ENCODE measurements around the gene CYP2A13.
"Not testable (repeated sequence)": the region's sequence is repeated elsewhere in the genome, so short reads cannot be mapped to it uniquely, and the experiment has no call there.

The CYP2A13 gene, protein sequence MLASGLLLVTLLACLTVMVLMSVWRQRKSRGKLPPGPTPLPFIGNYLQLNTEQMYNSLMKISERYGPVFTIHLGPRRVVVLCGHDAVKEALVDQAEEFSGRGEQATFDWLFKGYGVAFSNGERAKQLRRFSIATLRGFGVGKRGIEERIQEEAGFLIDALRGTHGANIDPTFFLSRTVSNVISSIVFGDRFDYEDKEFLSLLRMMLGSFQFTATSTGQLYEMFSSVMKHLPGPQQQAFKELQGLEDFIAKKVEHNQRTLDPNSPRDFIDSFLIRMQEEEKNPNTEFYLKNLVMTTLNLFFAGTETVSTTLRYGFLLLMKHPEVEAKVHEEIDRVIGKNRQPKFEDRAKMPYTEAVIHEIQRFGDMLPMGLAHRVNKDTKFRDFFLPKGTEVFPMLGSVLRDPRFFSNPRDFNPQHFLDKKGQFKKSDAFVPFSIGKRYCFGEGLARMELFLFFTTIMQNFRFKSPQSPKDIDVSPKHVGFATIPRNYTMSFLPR

GRCh38 chr19:41088151-41088550, at the start of gene CYP2A13:
TSS of gene CYP2A13 (plus strand) at chr19:41088451. CDS start at chr19:41088472, 21 bp downstream.
- no peak within 1 kb of the TSS for H3K4me3 ChIP-seq (ENCODE audit: low read length)
- DNase-seq (ENCODE audit: low read depth) = no peak
- TF ChIP-seq, protein P1, sequence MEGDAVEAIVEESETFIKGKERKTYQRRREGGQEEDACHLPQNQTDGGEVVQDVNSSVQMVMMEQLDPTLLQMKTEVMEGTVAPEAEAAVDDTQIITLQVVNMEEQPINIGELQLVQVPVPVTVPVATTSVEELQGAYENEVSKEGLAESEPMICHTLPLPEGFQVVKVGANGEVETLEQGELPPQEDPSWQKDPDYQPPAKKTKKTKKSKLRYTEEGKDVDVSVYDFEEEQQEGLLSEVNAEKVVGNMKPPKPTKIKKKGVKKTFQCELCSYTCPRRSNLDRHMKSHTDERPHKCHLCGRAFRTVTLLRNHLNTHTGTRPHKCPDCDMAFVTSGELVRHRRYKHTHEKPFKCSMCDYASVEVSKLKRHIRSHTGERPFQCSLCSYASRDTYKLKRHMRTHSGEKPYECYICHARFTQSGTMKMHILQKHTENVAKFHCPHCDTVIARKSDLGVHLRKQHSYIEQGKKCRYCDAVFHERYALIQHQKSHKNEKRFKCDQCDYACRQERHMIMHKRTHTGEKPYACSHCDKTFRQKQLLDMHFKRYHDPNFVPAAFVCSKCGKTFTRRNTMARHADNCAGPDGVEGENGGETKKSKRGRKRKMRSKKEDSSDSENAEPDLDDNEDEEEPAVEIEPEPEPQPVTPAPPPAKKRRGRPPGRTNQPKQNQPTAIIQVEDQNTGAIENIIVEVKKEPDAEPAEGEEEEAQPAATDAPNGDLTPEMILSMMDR (conservative IDR thresholded peaks at IDR 0.05; ENCODE audit: low read depth, low read length) = no peak

DNA sequence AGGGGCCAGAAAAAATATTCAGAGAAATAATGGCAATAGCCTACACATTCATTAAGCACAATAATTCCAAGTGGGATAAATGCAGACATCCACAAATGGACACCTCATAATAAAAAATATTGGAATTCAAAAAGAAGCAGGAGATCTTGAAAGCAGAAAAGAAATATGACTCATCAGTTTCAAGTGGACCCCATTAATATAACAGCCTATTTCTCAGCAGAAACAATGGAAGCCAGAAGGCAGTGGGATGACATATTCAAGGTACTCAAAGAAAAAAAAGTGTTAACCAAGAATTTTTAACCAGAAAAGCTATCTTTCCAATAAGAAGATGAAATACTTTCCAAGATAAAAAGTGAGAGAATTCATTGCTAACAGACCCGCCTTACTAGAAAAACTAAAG, 48.4 kb upstream of the CYP2A13 start:
- TF ChIP-seq, protein P1 (conservative IDR thresholded peaks at IDR 0.05; ENCODE audit: low read depth, low read length) = no peak
- no peak overlapping the region for H3K4me3 ChIP-seq (ENCODE audit: low read length)
- no peak for DNase-seq (ENCODE audit: low read depth)

- DNase-seq (ENCODE audit: low read depth); H3K4me3 ChIP-seq (ENCODE audit: low read length): not testable (repeated sequence)
Measured at GRCh38 chr19:41045095-41045494, 43.2 kb upstream of the CYP2A13 start.

DNA sequence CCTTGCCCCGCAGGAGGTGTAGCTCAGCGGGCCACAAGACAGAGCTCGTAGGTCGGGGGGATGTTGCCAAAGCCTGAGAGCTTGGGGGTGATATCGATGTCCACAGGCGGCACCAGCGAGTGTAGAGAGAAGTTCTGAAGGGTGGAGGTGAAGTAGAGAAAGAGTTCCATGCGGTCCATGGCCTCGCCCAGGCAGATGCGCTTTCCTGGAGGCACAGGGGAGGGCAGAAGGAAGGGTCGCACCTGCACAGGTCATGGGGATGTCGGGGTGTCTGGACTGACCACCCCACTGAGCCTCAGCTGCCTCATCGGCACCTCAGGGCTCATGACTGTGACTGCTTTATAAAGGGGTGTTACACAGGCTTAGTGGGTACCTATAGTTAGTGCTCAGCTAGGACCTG, 37.8 kb upstream of the CYP2A13 start:
- DNase-seq (ENCODE audit: low read depth) = no peak
- TF ChIP-seq, protein P1 (conservative IDR thresholded peaks at IDR 0.05; ENCODE audit: low read depth, low read length) = no peak
- H3K4me3 ChIP-seq (ENCODE audit: low read length) = no peak overlapping the region

DNA sequence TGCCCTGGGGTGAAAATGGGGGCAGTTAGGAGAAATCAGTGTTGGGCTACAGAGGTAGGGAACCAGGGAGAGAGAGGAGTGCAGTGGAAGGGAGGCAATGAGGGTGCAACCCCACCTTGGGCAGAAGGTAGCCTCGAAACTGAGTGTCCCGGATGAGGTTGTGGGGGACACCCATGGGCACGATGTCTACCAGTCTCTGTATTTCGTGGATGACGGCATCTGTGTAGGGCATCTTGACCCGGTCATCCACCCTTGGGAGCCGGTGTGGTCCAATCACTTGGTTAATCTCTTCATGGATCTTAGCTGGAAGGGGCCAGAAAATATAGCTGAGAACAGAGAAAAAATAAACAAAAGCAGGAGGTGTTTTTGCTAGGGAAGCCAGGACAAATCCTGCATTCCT, 36.1 kb upstream of the CYP2A13 start:
- H3K4me3 ChIP-seq (ENCODE audit: low read length); DNase-seq (ENCODE audit: low read depth): not testable (repeated sequence)

DNA sequence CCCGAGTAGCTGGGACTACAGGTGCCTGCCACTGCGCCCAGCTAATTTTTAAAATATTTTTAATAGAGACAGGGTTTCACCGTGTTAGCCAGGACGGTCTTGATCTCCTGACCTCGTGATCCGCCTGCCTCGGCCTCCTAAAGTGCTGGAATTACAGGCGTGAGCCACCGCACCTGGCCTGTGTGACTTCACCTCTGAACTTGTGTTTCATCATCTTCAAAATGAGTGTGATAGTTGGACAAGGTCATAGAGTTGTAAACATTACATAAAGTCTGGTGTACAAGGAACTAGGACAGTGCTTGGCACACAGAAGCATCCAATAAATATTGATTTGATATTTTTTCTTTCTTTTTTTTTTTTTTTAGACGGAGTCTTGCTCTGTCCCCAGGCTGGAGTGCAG, 34.9 kb upstream of the CYP2A13 start:
- H3K4me3 ChIP-seq (ENCODE audit: low read length); DNase-seq (ENCODE audit: low read depth): not testable (repeated sequence)

GRCh38 chr19:41064974-41065569, 23.2 kb upstream of the CYP2A13 start:
- no peak for DNase-seq (ENCODE audit: low read depth)
- TF ChIP-seq, protein P1 (conservative IDR thresholded peaks at IDR 0.05; ENCODE audit: low read depth, low read length) = no peak
- H3K4me3 ChIP-seq (ENCODE audit: low read length) = no peak overlapping the region

GRCh38 chr19:41076286-41076685, 12.0 kb upstream of the CYP2A13 start:
- DNase-seq (ENCODE audit: low read depth) = no peak
- TF ChIP-seq, protein P1 (conservative IDR thresholded peaks at IDR 0.05; ENCODE audit: low read depth, low read length) = no peak
- no peak overlapping the region for H3K4me3 ChIP-seq (ENCODE audit: low read length)

Measured in retinal pigment epithelial cell (primary cell).